Stomach (tissue), 9 donors: ENCODE data around the gene ITPRIP. TPM values are rescaled to one million over a fixed set of nuclear protein-coding genes. Genes with fewer than 3 reads are reported as not detected.
A peak's percentile ranks its signal among the peaks of the same experiment; 100 is the strongest.

ENCODE experiments used
- DNase-seq, 2 donors: peaks; one replicate each; pipeline versions ENCODE4 v3.0.0 to v3.0.0-alpha.2; 2013 to 2019
- H3K27ac ChIP-seq, 5 donors: fragments of 200-600 bp in 4 of 5; sonication (generic) in 4 of 5; one replicate each; pipeline ENCODE4 v1.5.1; 2013 to 2019; ENCODE audit warnings: mild to moderate bottlenecking in 1 of 5, moderate library complexity in 1 of 5
- H3K27me3 ChIP-seq, 3 donors: fragments of 200-600 bp; sonication (generic); one replicate each; pipeline ENCODE4 v1.5.1; 2017 to 2019; ENCODE audit warnings: mixed run types in 1 of 3
- H3K36me3 ChIP-seq, 4 donors: fragments of 200-600 bp; sonication (generic); 1 replicate in 3 of 4; 2 replicates in 1 of 4; pipeline ENCODE4 v1.5.1; 2016 to 2019
- H3K4me1 ChIP-seq, 4 donors: fragments of 200-600 bp; sonication (generic); one replicate each; pipeline ENCODE4 v1.5.1; 2016 to 2019
- H3K4me3 ChIP-seq, 4 donors: fragments of 200-600 bp; sonication (generic) in 3 of 4; one replicate each; pipeline ENCODE4 v1.5.1; 2016 to 2019; ENCODE audit warnings: mild to moderate bottlenecking in 1 of 4
- H3K9me3 ChIP-seq, 4 donors: fragments of 200-600 bp; sonication (generic); one replicate each; pipeline ENCODE4 v1.5.1; 2016 to 2019
- EP300 ChIP-seq: sonication (generic); formaldehyde crosslinking; IDR thresholded peaks from one replicate; pipeline ENCODE4 v1.6.1; 2017; ENCODE audit warnings: antibody characterized with exemption
- POLR2A ChIP-seq, 4 donors: fragments of 450-650 bp; IDR thresholded peaks; one replicate each; pipeline ENCODE4 v1.6.1; 2016; ENCODE audit warnings: antibody characterized with exemption in 4 of 4, control low read depth in 2 of 4, mild to moderate bottlenecking in 1 of 4, moderate library complexity in 1 of 4
- POLR2AphosphoS5 ChIP-seq, 3 donors: sonication (generic); formaldehyde crosslinking; IDR thresholded peaks; one replicate each; pipeline ENCODE4 v1.6.1; 2016; ENCODE audit warnings: antibody characterized with exemption in 3 of 3
- WGBS, 5 donors: extraction: QIAGEN DNeasy Blood & Tissue Kit in 3 of 5; methylation state at CpG; one replicate each; pipeline versions ENCODE4 v1.1.5 to v1.1.7; 2013 to 2018; 5-methylcytosine and 5-hydroxymethylcytosine counted together
- intact Hi-C: fragments of 100-400 bp; cut with DNase I; formaldehyde crosslinking; loops from one replicate; pipeline ENCODE4 v1.15.1; 2023; ENCODE audit warnings: low total_unique reads
- polyA plus RNA-seq, 3 donors: library from polyadenylated mRNA; stranded (reverse); fragments of 200-250 nt; gene quantifications; one replicate each; pipeline ENCODE4 v1.2.3, GENCODE V29; 2013
- total RNA-seq, 5 donors: library from RNA; depleted of rRNA; stranded (reverse); fragments of >200 nt; gene quantifications; one replicate each; pipeline versions ENCODE4 v1.1.0 to v1.2.3, GENCODE V29; 2014 to 2016
- TF ChIP-seq, protein P1 (sequence below), 7 experiments: fragments of 450-650 bp in 4 of 7; fragments of 200-600 bp in 3 of 7; sonication (generic) in 3 of 7; IDR thresholded peaks; one replicate each; pipeline ENCODE4 v1.5.1; 2016 to 2019; ENCODE audit warnings: antibody characterized with exemption in 7 of 7, control low read depth in 2 of 7, mild to moderate bottlenecking in 1 of 7
- donor health status: healthy with polysubstance abuse.
- donor health status: Bipolar disorder and iron deficiency.
- donor health status: healthy.

Gene ITPRIP
- total and polyA plus RNA-seq, 8 donors, result 1.7 to 13.5 (median 6.9) TPM

- Histone ChIP-seq H3K4me1 (peaks cover 29 to 50% (median 45%) of the 10 kb centered on the region in 4 donors), H3K27me3 (no peaks in the 10 kb centered on the region)
Observed at GRCh38 chr10:104314591-104315485, 23.4 kb downstream of the ITPRIP start.

DNA sequence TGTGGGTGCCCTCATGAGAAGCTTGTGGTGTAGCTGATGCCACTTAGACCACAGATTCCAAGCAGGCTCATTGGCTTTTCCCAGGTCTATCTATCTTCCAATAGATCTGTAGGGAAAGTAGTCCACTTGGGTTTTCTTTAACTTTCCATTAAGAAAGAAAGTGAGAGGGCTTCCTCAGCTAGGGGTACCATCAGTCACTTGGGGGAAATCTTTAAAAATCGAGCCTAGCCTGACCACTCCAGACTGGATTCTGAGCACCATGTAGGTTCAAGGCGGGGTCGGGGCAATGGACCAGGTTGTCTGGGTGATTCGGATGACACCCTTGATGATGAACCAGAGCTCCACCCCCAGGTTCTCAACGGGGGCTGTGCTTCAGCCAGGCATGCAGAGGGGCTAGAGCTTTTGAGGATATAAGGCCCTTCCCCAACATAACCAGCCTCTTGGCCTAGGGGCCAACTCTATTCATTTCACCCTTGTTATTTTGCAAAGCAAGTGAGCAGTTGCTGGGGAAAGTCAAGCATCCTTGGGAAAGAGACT lies 27.0 kb downstream of the ITPRIP start:
- Histone ChIP-seq H3K4me1 (peaks cover 0 to 24% (median 13%) of the 10 kb centered on the region in 4 donors), H3K27me3 (no peaks in the 10 kb centered on the region), H3K27ac (no peak overlapping the region), H3K4me3 (no peak overlapping the region), H3K9me3 (no peaks in the 10 kb centered on the region), H3K36me3 (peaks cover 37 to 60% (median 52%) of the 10 kb centered on the region in 4 donors)
- intact Hi-C loops, result loop anchor here (5.0 kb wide), 1 partner anchor 36 kb away; no protein-coding TSS in a partner anchor
- WGBS, 5 donors, result 84 to 97% (median 89%) methylated on average over 5 of the region's 5 CpGs
- no peak for DNase-seq
- TF ChIP-seq POLR2AphosphoS5 (IDR thresholded peaks at IDR 0.05) (no peak), EP300 (no peak), POLR2A (IDR thresholded peaks at IDR 0.05) (no peak)
- TF ChIP-seq, protein P1, sequence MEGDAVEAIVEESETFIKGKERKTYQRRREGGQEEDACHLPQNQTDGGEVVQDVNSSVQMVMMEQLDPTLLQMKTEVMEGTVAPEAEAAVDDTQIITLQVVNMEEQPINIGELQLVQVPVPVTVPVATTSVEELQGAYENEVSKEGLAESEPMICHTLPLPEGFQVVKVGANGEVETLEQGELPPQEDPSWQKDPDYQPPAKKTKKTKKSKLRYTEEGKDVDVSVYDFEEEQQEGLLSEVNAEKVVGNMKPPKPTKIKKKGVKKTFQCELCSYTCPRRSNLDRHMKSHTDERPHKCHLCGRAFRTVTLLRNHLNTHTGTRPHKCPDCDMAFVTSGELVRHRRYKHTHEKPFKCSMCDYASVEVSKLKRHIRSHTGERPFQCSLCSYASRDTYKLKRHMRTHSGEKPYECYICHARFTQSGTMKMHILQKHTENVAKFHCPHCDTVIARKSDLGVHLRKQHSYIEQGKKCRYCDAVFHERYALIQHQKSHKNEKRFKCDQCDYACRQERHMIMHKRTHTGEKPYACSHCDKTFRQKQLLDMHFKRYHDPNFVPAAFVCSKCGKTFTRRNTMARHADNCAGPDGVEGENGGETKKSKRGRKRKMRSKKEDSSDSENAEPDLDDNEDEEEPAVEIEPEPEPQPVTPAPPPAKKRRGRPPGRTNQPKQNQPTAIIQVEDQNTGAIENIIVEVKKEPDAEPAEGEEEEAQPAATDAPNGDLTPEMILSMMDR (IDR thresholded peaks at IDR 0.05), result no peak

More at GRCh38 chr10:104314591-104315485, 23.4 kb downstream of the ITPRIP start:
- H3K27ac ChIP-seq, result no peak overlapping the region
- WGBS, 5 donors, result 91 to 98% (median 94%) methylated on average over 29 to 43 of the region's 43 CpGs
- TF ChIP-seq POLR2A (IDR thresholded peaks at IDR 0.05) (no peak), POLR2AphosphoS5 (IDR thresholded peaks at IDR 0.05) (no peak), EP300 (no peak)
- TF ChIP-seq, protein P1 (IDR thresholded peaks at IDR 0.05), result no peak
- DNase-seq, result no peak
- H3K9me3 ChIP-seq, result no peaks in the 10 kb centered on the region
- H3K36me3 ChIP-seq, result peaks cover 37 to 61% (median 52%) of the 10 kb centered on the region in 4 donors
- no peak overlapping the region for H3K4me3 ChIP-seq
- intact Hi-C loops, result loop anchor here (5.0 kb wide), 1 partner anchor 32 kb away; no protein-coding TSS in a partner anchor

DNA sequence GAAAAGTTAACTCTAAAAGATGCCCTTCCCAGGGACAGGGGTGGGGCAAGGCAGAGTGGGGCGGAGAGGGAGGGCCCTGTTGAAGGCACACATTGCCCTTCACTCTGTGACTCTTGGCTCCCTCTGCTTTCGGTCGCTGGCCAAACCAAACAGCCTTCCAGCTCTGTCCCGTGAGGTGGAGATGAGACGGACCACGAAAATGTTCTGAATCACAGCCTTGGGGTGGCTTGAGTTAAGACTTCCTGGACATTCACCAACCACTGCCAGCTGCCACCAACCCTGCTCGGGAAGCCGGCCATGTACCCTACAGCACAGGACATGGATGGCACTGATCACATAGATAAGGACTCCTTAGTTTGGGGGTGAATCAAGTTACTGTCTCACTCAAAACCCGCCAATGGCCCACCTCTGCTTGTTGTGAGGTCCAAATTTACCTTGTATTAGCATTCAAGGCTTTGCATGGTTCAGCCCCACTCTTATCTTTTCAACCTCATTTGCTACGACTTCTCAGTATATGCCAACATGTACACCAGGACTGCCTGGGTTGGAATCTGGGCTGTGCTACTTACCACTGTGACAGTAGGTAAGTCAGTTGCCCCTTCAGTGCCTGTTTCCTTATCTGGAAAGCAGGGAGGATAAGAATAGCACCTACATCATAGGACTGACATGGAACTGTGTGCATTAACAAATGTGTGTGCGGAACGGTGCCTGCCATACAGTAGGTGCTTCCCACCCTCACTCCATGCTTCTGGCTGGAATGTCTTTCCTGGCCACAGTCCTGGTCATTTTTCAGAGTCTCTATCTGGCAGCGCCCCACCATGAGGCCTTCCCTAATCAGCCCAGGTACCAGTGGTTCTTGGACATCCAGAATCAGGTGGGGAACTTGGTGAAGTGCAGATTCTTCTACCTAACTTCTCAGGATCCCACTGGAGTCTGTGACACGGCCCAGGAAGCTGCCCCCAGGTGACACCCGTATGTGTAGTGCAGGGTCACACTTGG lies 28.0 kb downstream of the ITPRIP start:
- no peak overlapping the region for H3K4me3 ChIP-seq
- WGBS, 5 donors, result 62 to 82% (median 71%) methylated on average over 8 to 15 of the region's 15 CpGs
- H3K27ac ChIP-seq, result peak overlapping the region; percentile 4 to 51 (median 11)
- no peaks in the 10 kb centered on the region for H3K27me3 ChIP-seq
- intact Hi-C loops, result loop anchor here (5.0 kb wide), 1 partner anchor 37 kb away; no protein-coding TSS in a partner anchor
- peaks cover 6 to 34% (median 17%) of the 10 kb centered on the region in 4 donors for H3K4me1 ChIP-seq
- H3K9me3 ChIP-seq, result no peaks in the 10 kb centered on the region
- TF ChIP-seq, protein P1 (IDR thresholded peaks at IDR 0.05), result no peak
- no peak for TF ChIP-seq POLR2A (IDR thresholded peaks at IDR 0.05)
- no peak for TF ChIP-seq EP300
- TF ChIP-seq POLR2AphosphoS5 (IDR thresholded peaks at IDR 0.05), result peak in 1 of 3 donors; percentile 57
- DNase-seq, result peak in 1 of 2 donors; percentile 66
- peaks cover 32 to 50% (median 44%) of the 10 kb centered on the region in 4 donors for H3K36me3 ChIP-seq
